K562 (cell line): ENCODE measurements around the gene PTK7.

ENCODE experiments used
- PHB2 ChIP-seq: fragments of 450-650 bp; IDR thresholded peaks from 2 replicates; pipeline ENCODE4 v1.6.1; 2017; ENCODE audit warnings: low read depth
- SMARCC2 ChIP-seq: fragments of 450-650 bp; IDR thresholded peaks from 2 replicates; pipeline ENCODE4 v1.6.1; 2017; ENCODE audit warnings: antibody characterized with exemption, moderate library complexity, mild to moderate bottlenecking, low read depth
- SMARCE1 ChIP-seq: fragments of 450-650 bp; IDR thresholded peaks from 2 replicates; pipeline ENCODE4 v1.7.1; 2016; ENCODE audit warnings: mild to moderate bottlenecking
- SRF ChIP-seq, 2 experiments: fragments of 250-450, 450-650 bp in 1 of 2; sonication (Bioruptor Pico) in 1 of 2; sonication (generic) in 1 of 2; formaldehyde crosslinking; IDR thresholded peaks; 2 replicates each; pipeline versions ENCODE4 v1.5.0 to v1.5.1; 2020 to 2022; ENCODE audit warnings: mild to moderate bottlenecking in 1 of 2, missing genetic modification reagents in 1 of 2
- YY1 ChIP-seq, 3 experiments: IDR thresholded peaks; 2 replicates each; pipeline ENCODE4 v1.6.1; 2011; ENCODE audit warnings: low read length in 2 of 3, mild to moderate bottlenecking in 2 of 3, moderate library complexity in 2 of 3, borderline replicate concordance in 1 of 3, control low read depth in 1 of 3, low read depth in 1 of 3; ENCODE audit not compliant: insufficient read depth in 3 of 3, insufficient replicate concordance in 2 of 3, control insufficient read depth in 1 of 3, insufficient read length in 1 of 3; ENCODE audit errors: extremely low read depth in 1 of 3
- ZFX ChIP-seq: sonication (generic); formaldehyde crosslinking; IDR thresholded peaks from 2 replicates; pipeline ENCODE4 v1.8.0; 2022; ENCODE audit warnings: mild to moderate bottlenecking, missing genetic modification reagents, moderate library complexity
- ZNF324 ChIP-seq: fragments of 250-450 bp; sonication (Bioruptor Pico); IDR thresholded peaks from 2 replicates; pipeline ENCODE4 v1.4.0; 2020; ENCODE audit warnings: mild to moderate bottlenecking
- ZNF76 ChIP-seq: fragments of 250-450 bp; sonication (Bioruptor Pico); IDR thresholded peaks from 2 replicates; pipeline ENCODE4 v1.4.0; 2020; ENCODE audit warnings: mild to moderate bottlenecking, moderate library complexity, borderline replicate concordance
- TF ChIP-seq, protein P1 (sequence below): fragments of 200-400 bp; formaldehyde crosslinking; IDR thresholded peaks from 2 replicates; pipeline ENCODE4 v1.6.1; 2017; ENCODE audit warnings: mild to moderate bottlenecking, low read depth, low read length, moderate library complexity
- TF ChIP-seq, protein P2 (sequence below), 2 experiments: IDR thresholded peaks; 2 replicates each; pipeline ENCODE4 v1.6.1; 2011; ENCODE audit warnings: borderline replicate concordance in 1 of 2, control low read depth in 1 of 2, low read depth in 1 of 2, low read length in 1 of 2, mild to moderate bottlenecking in 1 of 2, mixed read lengths in 1 of 2, moderate library complexity in 1 of 2; ENCODE audit not compliant: insufficient read depth in 1 of 2, insufficient read length in 1 of 2, poor library complexity in 1 of 2, severe bottlenecking in 1 of 2; ENCODE audit errors: extremely low read depth in 1 of 2

DNA sequence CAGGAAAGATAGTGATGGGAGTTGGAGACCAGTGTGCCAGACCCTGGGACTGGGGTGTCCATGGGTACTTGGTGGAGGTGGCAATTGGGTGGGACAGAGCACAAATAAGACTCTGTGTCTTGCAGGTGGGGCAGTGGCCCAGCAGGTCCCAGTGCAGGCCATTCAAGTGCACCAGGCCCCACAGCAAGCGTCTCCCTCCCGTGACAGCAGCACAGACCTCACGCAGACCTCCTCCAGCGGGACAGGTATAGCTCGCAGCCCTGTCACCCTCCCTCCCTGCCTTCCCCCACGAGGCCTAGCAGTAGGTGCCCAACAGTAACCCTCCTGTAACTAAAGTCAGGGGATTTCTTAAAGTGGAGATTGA lies 100.3 kb downstream of the PTK7 start:
- TF ChIP-seq, protein P1, sequence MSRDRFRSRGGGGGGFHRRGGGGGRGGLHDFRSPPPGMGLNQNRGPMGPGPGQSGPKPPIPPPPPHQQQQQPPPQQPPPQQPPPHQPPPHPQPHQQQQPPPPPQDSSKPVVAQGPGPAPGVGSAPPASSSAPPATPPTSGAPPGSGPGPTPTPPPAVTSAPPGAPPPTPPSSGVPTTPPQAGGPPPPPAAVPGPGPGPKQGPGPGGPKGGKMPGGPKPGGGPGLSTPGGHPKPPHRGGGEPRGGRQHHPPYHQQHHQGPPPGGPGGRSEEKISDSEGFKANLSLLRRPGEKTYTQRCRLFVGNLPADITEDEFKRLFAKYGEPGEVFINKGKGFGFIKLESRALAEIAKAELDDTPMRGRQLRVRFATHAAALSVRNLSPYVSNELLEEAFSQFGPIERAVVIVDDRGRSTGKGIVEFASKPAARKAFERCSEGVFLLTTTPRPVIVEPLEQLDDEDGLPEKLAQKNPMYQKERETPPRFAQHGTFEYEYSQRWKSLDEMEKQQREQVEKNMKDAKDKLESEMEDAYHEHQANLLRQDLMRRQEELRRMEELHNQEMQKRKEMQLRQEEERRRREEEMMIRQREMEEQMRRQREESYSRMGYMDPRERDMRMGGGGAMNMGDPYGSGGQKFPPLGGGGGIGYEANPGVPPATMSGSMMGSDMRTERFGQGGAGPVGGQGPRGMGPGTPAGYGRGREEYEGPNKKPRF: no peak
- TF ChIP-seq SMARCE1 (no peak), YY1 (IDR thresholded peaks at IDR 0.05; ENCODE audit: borderline replicate concordance in 1 of 3, control insufficient read depth in 1 of 3, extremely low read depth in 1 of 3, insufficient read depth in 3 of 3, insufficient read length in 1 of 3, insufficient replicate concordance in 2 of 3, low read depth in 1 of 3, low read length in 2 of 3) (no peak), SMARCC2 (no peak), PHB2 (no peak), ZNF76 (no peak), ZNF324 (CRISPR knock-in tag) (no peak), SRF (CRISPR knock-in tag; IDR thresholded peaks at IDR 0.05) (no peak), ZFX (CRISPR knock-in tag) (no peak)
- TF ChIP-seq, protein P2, sequence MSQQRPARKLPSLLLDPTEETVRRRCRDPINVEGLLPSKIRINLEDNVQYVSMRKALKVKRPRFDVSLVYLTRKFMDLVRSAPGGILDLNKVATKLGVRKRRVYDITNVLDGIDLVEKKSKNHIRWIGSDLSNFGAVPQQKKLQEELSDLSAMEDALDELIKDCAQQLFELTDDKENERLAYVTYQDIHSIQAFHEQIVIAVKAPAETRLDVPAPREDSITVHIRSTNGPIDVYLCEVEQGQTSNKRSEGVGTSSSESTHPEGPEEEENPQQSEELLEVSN (IDR thresholded peaks at IDR 0.05; ENCODE audit: borderline replicate concordance in 1 of 2, extremely low read depth in 1 of 2, insufficient read depth in 1 of 2, insufficient read length in 1 of 2, low read depth in 1 of 2, low read length in 1 of 2, poor library complexity in 1 of 2, severe bottlenecking in 1 of 2): no peak
